B cell (primary cell): ENCODE measurements around the gene INSYN2A. TPM values are rescaled to one million over a fixed set of nuclear protein-coding genes. Genes with fewer than 3 reads are reported as not detected.

ENCODE experiments used
- ATAC-seq: fragments of 200-7000 bp; cut with Tn5 transposase; one replicate; pipeline ENCODE4 v1.10.0; 2021; ENCODE audit warnings: low read depth, mild to moderate bottlenecking, moderate number of reproducible peaks, moderate library complexity
- CTCF ChIA-PET: fragments of 350-600 bp; sonication (Branson Sonifier 250); formaldehyde crosslinking; loops from one replicate; lab custom pipeline; 2021; ENCODE audit warnings: antibody characterized with exemption, inconsistent platforms; lab: Charles Lee
- POLR2A ChIA-PET: fragments of 350-600 bp; sonication (Branson Sonifier 250); formaldehyde crosslinking; loops from one replicate; lab custom pipeline; 2021; ENCODE audit warnings: antibody characterized with exemption; lab: Charles Lee
- DNase-seq: peaks from one replicate; pipeline ENCODE4 v3.0.0; 2013
- H2AFZ ChIP-seq: 2 replicates; pipeline ENCODE4 v1.6.1; 2012; ENCODE audit warnings: mild to moderate bottlenecking, low read depth, low read length; ENCODE audit not compliant: insufficient read depth, poor library complexity, severe bottlenecking
- H3K27ac ChIP-seq, 2 donors: 1 replicate in 1 of 2; 2 replicates in 1 of 2; pipeline ENCODE4 v1.5.1; 2012 to 2013; ENCODE audit warnings: low read length in 2 of 2, mild to moderate bottlenecking in 2 of 2, moderate library complexity in 1 of 2
- H3K27me3 ChIP-seq, 4 experiments: fragments of 200-600 bp in 1 of 4; sonication (generic) in 1 of 4; replicated peaks in 1 of 4; 1 replicate in 2 of 4; 2 replicates in 2 of 4; pipeline versions ENCODE4 v1.6.1 to v1.7.0; 2013 to 2016; ENCODE audit warnings: low read length in 3 of 4, mild to moderate bottlenecking in 2 of 4, mixed read lengths in 1 of 4, moderate library complexity in 1 of 4; ENCODE audit not compliant: insufficient read depth in 4 of 4, control insufficient read depth in 3 of 4; ENCODE audit errors: control extremely low read depth in 1 of 4
- H3K36me3 ChIP-seq, 2 experiments: replicated peaks in 1 of 2; 1 replicate in 1 of 2; 2 replicates in 1 of 2; pipeline versions ENCODE4 v1.6.1 to v1.7.1; 2013; ENCODE audit warnings: low read length in 1 of 2; ENCODE audit not compliant: insufficient read depth in 2 of 2, control insufficient read depth in 1 of 2; ENCODE audit errors: control extremely low read depth in 1 of 2, extremely low read depth in 1 of 2
- H3K4me1 ChIP-seq, 2 donors: fragments of 200-600 bp in 1 of 2; sonication (generic) in 1 of 2; 1 replicate in 1 of 2; 2 replicates in 1 of 2; pipeline versions ENCODE4 v1.5.1 to v1.6.1; 2013 to 2017; ENCODE audit warnings: low read length in 2 of 2; ENCODE audit not compliant: control insufficient read depth in 2 of 2, insufficient read depth in 2 of 2
- H3K4me2 ChIP-seq: replicated peaks from 2 replicates; pipeline ENCODE3; 2012; ENCODE audit warnings: mild to moderate bottlenecking, low read depth, low read length; ENCODE audit not compliant: poor library complexity, severe bottlenecking
- H3K4me3 ChIP-seq, 5 experiments: fragments of 200-600 bp in 1 of 5; sonication (generic) in 1 of 5; 1 replicate in 3 of 5; 2 replicates in 2 of 5; pipeline versions ENCODE4 v1.5.1 to v1.7.0; 2011 to 2016; ENCODE audit warnings: low read length in 4 of 5, mild to moderate bottlenecking in 4 of 5, low read depth in 2 of 5, control low read depth in 1 of 5, moderate library complexity in 1 of 5; ENCODE audit not compliant: insufficient read depth in 1 of 5; ENCODE audit errors: control extremely low read depth in 1 of 5, extremely low read depth in 1 of 5
- H3K79me2 ChIP-seq: fragments of 200-600 bp; sonication (generic); one replicate; pipeline ENCODE4 v1.6.0; 2016; ENCODE audit warnings: low read length; ENCODE audit not compliant: control insufficient read depth, insufficient read depth
- H3K9ac ChIP-seq: fragments of 200-600 bp; sonication (generic); 2 replicates; pipeline ENCODE4 v1.6.1; 2017; ENCODE audit warnings: mild to moderate bottlenecking, low read length, moderate library complexity
- H3K9me3 ChIP-seq, 3 donors: one replicate each; pipeline versions ENCODE4 v1.6.1 to v1.7.1; 2013; ENCODE audit warnings: low read length in 2 of 3; ENCODE audit not compliant: control insufficient read depth in 2 of 3, insufficient read depth in 1 of 3; ENCODE audit errors: control extremely low read depth in 1 of 3
- H4K20me1 ChIP-seq: 2 replicates; pipeline ENCODE4 v1.6.0; 2012; ENCODE audit warnings: mild to moderate bottlenecking, low read length; ENCODE audit not compliant: insufficient read depth, control insufficient read depth, poor library complexity, severe bottlenecking
- H3K27ac Mint-ChIP-seq: one replicate; pipeline ENCODE4 v1.8.0; 2021; ENCODE audit warnings: mixed read lengths
- H3K27me3 Mint-ChIP-seq: one replicate; pipeline ENCODE4 v1.8.0; 2021; ENCODE audit warnings: mixed read lengths
- H3K4me1 Mint-ChIP-seq: one replicate; pipeline ENCODE4 v1.8.0; 2021; ENCODE audit warnings: mixed read lengths
- H3K4me3 Mint-ChIP-seq: one replicate; pipeline ENCODE4 v1.8.0; 2021; ENCODE audit warnings: mixed read lengths
- H3K9me3 Mint-ChIP-seq: one replicate; pipeline ENCODE4 v1.8.0; 2022; ENCODE audit warnings: mixed read lengths; ENCODE audit not compliant: insufficient read depth
- CTCF ChIP-seq: fragments of 200-600 bp; IDR thresholded peaks from one replicate; pipeline ENCODE4 v1.8.0; 2022; ENCODE audit warnings: antibody characterized with exemption, mild to moderate bottlenecking
- EZH2 ChIP-seq: IDR thresholded peaks from 2 replicates; pipeline ENCODE4 v1.6.1; 2012; ENCODE audit warnings: borderline replicate concordance, low read depth, mild to moderate bottlenecking, moderate library complexity, low read length; ENCODE audit not compliant: insufficient read depth, poor library complexity, severe bottlenecking
- WGBS: methylation state at CpG from one replicate; pipeline ENCODE4 v1.1.5; 2013; ENCODE audit warnings: missing lambda C conversion rate; ENCODE audit not compliant: insufficient coverage; 5-methylcytosine and 5-hydroxymethylcytosine counted together
- intact Hi-C: fragments of 100-400 bp; cut with micrococcal nuclease; formaldehyde crosslinking; loops from one replicate; pipeline ENCODE4 v1.10.0; 2022
- polyA plus RNA-seq: library from polyadenylated mRNA; depleted of rRNA; stranded (reverse); fragments of >200 nt; gene quantifications from 2 replicates; pipeline ENCODE4 v1.2.3, GENCODE V29; 2012
- total RNA-seq, 2 donors: library from RNA; stranded (reverse); fragments of 120-200 nt in 1 of 2; gene quantifications; 1 replicate in 1 of 2; 2 replicates in 1 of 2; pipeline versions ENCODE4 v1.2.3 to v1.2.4, GENCODE V29; 2013 to 2022

Gene INSYN2A
- total and polyA plus RNA-seq, 2 donors (not counting 1 experiment from before 2014, with no cell fraction given): not detected

GRCh38 chr10:127207081-127207480 lies 10.7 kb upstream of the INSYN2A start:
- Histone ChIP-seq H3K4me1 (no peaks in the 10 kb centered on the region), H3K9ac (no peak overlapping the region), H3K27me3 (no peaks in the 10 kb centered on the region), H3K27ac (no peak overlapping the region), H2AFZ (no peak overlapping the region), H3K9me3 (peaks cover 0 to 8% (median 0%) of the 10 kb centered on the region in 3 donors), H4K20me1 (no peaks in the 10 kb centered on the region), H3K4me3 (no peak overlapping the region), H3K4me2 (no peak overlapping the region), H3K36me3 (no peaks in the 10 kb centered on the region), H3K79me2 (no peaks in the 10 kb centered on the region)
- H3K9me3 Mint-ChIP-seq: peaks cover 2% of the 10 kb centered on the region
- intact Hi-C loops: no loop called here
- CTCF ChIA-PET: no interaction called here
- no CpG with 5 or more reads among the region's 2 CpGs for WGBS
- no peaks in the 10 kb centered on the region for H3K4me1 Mint-ChIP-seq
- no peaks in the 10 kb centered on the region for H3K27me3 Mint-ChIP-seq
- TF ChIP-seq CTCF (no peak), EZH2 (no peak)
- no peak for ATAC-seq
- no peak overlapping the region for H3K4me3 Mint-ChIP-seq
- no peak overlapping the region for H3K27ac Mint-ChIP-seq
- DNase-seq: no peak
- POLR2A ChIA-PET: no interaction called here

GRCh38 chr10:127203067-127203466 lies 6.7 kb upstream of the INSYN2A start:
- POLR2A ChIA-PET: no interaction called here
- peaks cover 4% of the 10 kb centered on the region for H3K27me3 Mint-ChIP-seq
- 81% methylated on average over 4 of the region's 7 CpGs for WGBS
- H3K4me3 ChIP-seq: no peak overlapping the region
- no peak overlapping the region for H2AFZ ChIP-seq
- H3K79me2 ChIP-seq: no peaks in the 10 kb centered on the region
- no peaks in the 10 kb centered on the region for H3K4me1 Mint-ChIP-seq
- no peak overlapping the region for H3K27ac ChIP-seq
- TF ChIP-seq CTCF (no peak), EZH2 (no peak)
- H3K9ac ChIP-seq: no peak overlapping the region
- H3K4me1 ChIP-seq: no peaks in the 10 kb centered on the region
- intact Hi-C loops: no loop called here
- no peak for ATAC-seq
- no peak overlapping the region for H3K4me3 Mint-ChIP-seq
- H3K27me3 ChIP-seq: no peaks in the 10 kb centered on the region
- no peaks in the 10 kb centered on the region for H4K20me1 ChIP-seq
- no peak for DNase-seq
- no peaks in the 10 kb centered on the region for H3K36me3 ChIP-seq
- no peak overlapping the region for H3K4me2 ChIP-seq
- peaks cover 0 to 10% (median 0%) of the 10 kb centered on the region in 3 donors for H3K9me3 ChIP-seq
- H3K9me3 Mint-ChIP-seq: peaks cover 2% of the 10 kb centered on the region
- no peak overlapping the region for H3K27ac Mint-ChIP-seq
- CTCF ChIA-PET: no interaction called here
